Measurements from ENCODE around the gene BANP.

GRCh38 chr16:88118376-88118775 lies 167.1 kb downstream of the BANP start:
- TF ChIP-seq POLR2A (IDR thresholded peaks at IDR 0.05) = no peak
- TF ChIP-seq CTCF (IDR thresholded peaks at IDR 0.05) = no peak

Measured in heart left ventricle (tissue), 13 donors.